Nephron (organoid): Measurements from ENCODE around the gene LIMS1.
"Not testable (repeated sequence)": the region's sequence is repeated elsewhere in the genome, so short reads cannot be mapped to it uniquely, and the experiment has no call there.

Experiments
- H3K27ac Mint-ChIP-seq, 3 experiments: 2 replicates each; pipeline ENCODE4 v1.8.0; 2020; ENCODE audit warnings: mixed read lengths in 3 of 3, mild to moderate bottlenecking in 2 of 3, moderate library complexity in 1 of 3
- H3K27me3 Mint-ChIP-seq: 2 replicates; pipeline ENCODE4 v1.8.0; 2021; ENCODE audit warnings: low read depth, mild to moderate bottlenecking, moderate library complexity, mixed read lengths
- H3K36me3 Mint-ChIP-seq: 2 replicates; pipeline ENCODE4 v1.8.0; 2020; ENCODE audit warnings: low read depth, mixed read lengths
- H3K4me1 Mint-ChIP-seq: 2 replicates; pipeline ENCODE4 v1.8.0; 2020; ENCODE audit warnings: mixed read lengths
- H3K4me3 Mint-ChIP-seq, 3 experiments: 2 replicates each; pipeline ENCODE4 v1.8.0; 2020; ENCODE audit warnings: mild to moderate bottlenecking in 3 of 3, mixed read lengths in 3 of 3, moderate library complexity in 2 of 3
- H3K9me3 Mint-ChIP-seq: 2 replicates; pipeline ENCODE4 v1.8.0; 2020; ENCODE audit warnings: mixed read lengths
- TF ChIP-seq, protein P1 (sequence below), 3 experiments: fragments of 200-600 bp; sonication (generic); IDR thresholded peaks; one replicate each; pipeline ENCODE4 v1.5.0; 2021; ENCODE audit warnings: antibody characterized with exemption in 3 of 3; ENCODE audit not compliant: unreplicated experiment in 3 of 3

Gene LIMS1

DNA sequence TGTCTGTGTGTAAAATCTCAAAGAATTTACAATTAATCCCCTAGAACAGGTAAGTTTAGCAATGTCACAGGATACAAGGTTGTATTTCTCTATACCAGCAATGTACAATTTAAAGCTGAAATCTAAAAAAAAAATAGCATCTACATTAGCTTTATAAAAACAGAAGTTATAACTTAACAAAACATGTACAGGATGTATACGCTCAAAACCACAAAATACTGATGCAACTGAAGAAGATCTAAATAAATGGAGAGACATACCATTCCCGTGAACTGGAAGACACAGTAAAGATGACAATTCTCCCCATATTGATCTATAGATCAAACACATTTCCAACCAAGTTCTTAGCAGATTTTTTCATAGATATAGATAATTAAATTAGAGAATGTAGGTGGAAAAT, 167.5 kb downstream of the LIMS1 start:
- Mint-ChIP-seq H3K27me3 (no peaks in the 10 kb centered on the region), H3K4me1 (no peaks in the 10 kb centered on the region), H3K4me3 (no peak overlapping the region), H3K36me3 (no peaks in the 10 kb centered on the region), H3K27ac (no peak overlapping the region), H3K9me3 (peaks cover 5% of the 10 kb centered on the region)
- TF ChIP-seq, protein P1, sequence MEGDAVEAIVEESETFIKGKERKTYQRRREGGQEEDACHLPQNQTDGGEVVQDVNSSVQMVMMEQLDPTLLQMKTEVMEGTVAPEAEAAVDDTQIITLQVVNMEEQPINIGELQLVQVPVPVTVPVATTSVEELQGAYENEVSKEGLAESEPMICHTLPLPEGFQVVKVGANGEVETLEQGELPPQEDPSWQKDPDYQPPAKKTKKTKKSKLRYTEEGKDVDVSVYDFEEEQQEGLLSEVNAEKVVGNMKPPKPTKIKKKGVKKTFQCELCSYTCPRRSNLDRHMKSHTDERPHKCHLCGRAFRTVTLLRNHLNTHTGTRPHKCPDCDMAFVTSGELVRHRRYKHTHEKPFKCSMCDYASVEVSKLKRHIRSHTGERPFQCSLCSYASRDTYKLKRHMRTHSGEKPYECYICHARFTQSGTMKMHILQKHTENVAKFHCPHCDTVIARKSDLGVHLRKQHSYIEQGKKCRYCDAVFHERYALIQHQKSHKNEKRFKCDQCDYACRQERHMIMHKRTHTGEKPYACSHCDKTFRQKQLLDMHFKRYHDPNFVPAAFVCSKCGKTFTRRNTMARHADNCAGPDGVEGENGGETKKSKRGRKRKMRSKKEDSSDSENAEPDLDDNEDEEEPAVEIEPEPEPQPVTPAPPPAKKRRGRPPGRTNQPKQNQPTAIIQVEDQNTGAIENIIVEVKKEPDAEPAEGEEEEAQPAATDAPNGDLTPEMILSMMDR (IDR thresholded peaks at IDR 0.05; ENCODE audit: unreplicated experiment in 3 of 3), result no peak

DNA sequence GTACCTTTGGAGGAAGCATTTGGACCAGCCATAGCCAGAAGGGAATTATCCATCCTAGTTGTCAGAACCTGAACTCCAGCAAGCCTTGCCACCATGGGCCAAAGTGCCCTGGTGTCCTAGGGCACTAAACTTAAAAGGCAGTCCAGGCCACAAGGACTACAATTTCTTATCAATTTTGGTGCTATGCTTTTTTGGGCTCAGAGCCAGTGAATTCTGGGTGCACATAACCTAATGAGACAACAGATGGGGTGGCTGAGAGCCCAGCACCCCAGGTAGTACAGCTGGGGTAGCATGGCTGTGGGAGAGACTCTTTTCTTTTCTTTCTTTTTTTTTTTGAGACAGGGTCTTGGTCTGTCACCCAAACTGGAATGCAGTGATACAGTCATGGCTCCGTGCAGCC, 170.6 kb downstream of the LIMS1 start:
- Mint-ChIP-seq H3K4me1 (no peaks in the 10 kb centered on the region), H3K4me3 (no peak overlapping the region), H3K27me3 (no peaks in the 10 kb centered on the region), H3K9me3 (peaks cover 21% of the 10 kb centered on the region), H3K36me3 (peaks cover 3% of the 10 kb centered on the region), H3K27ac (no peak overlapping the region)
- TF ChIP-seq, protein P1 (IDR thresholded peaks at IDR 0.05; ENCODE audit: unreplicated experiment in 3 of 3), result no peak

DNA sequence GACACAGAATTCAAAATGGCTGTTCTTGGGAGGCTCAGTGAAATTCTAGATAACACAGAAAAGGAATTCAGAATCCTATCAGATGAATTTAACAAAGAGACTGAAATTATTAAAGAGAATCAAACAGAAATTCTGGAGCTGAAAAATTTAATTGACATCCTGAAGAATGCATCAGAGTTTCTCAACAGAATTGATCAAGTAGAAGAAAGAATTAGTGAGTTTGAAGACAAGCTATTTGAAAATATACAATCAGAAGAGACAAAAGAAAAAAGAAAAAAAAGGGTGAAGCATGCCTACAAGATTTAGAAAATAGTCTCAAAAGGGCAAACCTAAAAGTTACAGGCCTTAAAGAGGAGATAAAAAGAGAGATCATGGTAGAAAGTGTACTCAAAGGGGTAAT, 173.0 kb downstream of the LIMS1 start:
- H3K4me3 Mint-ChIP-seq, result no peak overlapping the region
- peaks cover 3% of the 10 kb centered on the region for H3K36me3 Mint-ChIP-seq
- H3K9me3 Mint-ChIP-seq, result peaks cover 23% of the 10 kb centered on the region
- H3K27ac Mint-ChIP-seq, result no peak overlapping the region
- no peaks in the 10 kb centered on the region for H3K4me1 Mint-ChIP-seq
- no peaks in the 10 kb centered on the region for H3K27me3 Mint-ChIP-seq
- TF ChIP-seq, protein P1 (IDR thresholded peaks at IDR 0.05; ENCODE audit: unreplicated experiment in 3 of 3), result no peak

DNA sequence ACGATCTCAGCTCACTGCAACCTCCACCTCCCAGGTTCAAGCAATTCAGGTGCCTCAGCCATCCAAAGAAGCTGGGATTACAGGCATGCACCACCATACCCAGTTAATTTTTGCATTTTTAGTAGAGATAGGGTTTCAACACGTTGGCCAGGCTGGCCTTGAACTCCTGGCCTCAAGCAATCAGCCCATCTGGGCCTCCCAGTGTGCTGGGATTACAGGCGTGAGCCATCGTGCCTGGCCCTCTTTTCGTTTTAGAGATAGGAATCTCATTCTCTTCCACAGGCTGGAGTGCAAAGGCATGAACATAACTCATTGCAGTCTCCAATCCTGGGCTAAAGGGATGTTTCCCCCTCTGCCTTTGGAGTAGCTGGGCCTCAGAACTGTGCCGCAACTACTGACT, 182.7 kb downstream of the LIMS1 start:
- not testable (repeated sequence) for H3K27me3 Mint-ChIP-seq, H3K4me3 Mint-ChIP-seq, H3K9me3 Mint-ChIP-seq, H3K27ac Mint-ChIP-seq, H3K36me3 Mint-ChIP-seq
- H3K4me1 Mint-ChIP-seq, result peaks cover 14% of the 10 kb centered on the region

DNA sequence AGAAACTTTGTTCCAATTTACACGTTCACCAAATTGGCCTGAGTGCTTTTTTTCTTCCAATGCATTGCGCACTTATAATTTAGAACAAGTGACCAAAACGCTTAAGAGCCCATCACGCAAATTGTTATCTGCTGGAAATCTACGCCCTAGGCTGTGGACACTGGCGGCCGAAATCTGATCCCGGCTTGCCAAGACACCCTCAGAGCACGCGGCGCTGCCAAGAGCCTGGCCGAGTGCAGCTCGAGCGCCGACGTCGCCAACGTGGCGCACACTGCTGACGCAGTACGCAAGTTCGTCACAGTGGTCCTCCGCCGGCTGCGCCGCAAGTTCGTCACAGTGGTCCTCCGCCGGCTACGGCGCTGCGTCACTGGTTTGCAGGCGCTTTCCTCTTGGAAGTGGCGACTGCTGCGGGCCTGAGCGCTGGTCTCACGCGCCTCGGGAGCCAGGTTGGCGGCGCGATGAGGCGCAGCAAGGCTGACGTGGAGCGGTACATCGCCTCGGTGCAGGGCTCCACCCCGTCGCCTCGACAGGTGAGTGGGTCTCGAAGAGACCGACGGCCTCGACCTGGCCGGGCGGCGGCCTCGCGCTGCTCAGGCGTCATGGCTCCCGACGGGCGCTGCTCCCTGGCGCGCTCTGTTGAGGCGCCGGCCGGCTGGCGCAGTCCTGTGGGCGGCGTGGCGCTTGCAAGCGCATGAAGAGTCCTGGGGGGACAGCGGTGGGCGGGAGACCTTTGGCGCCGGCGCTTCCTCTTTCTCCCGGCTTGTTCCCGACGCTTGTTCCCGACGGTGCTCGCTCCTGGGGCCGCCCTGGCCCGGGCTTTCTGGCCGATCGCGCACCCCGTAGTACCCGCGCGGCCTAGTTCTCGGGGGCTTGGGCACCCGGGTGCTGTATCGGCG, 185.1 kb downstream of the LIMS1 start, which contains the start of gene RANBP2:
TSS of gene RANBP2 (plus strand) at position 334 of the 896 bp plus-strand sequence. CDS start at position 459, 125 bp downstream.
- Mint-ChIP-seq H3K9me3 (no peaks in the 10 kb centered on the region), H3K27me3 (no peaks in the 10 kb centered on the region), H3K36me3 (no peaks in the 10 kb centered on the region), H3K4me1 (peaks cover 19% of the 10 kb centered on the region), H3K4me3 (peak within 1 kb of the TSS; percentile 87 to 96 (median 93)), H3K27ac (peak within 1 kb of the TSS; percentile 96 to 100 (median 99))
- TF ChIP-seq, protein P1 (IDR thresholded peaks at IDR 0.05; ENCODE audit: unreplicated experiment in 3 of 3), result no peak

DNA sequence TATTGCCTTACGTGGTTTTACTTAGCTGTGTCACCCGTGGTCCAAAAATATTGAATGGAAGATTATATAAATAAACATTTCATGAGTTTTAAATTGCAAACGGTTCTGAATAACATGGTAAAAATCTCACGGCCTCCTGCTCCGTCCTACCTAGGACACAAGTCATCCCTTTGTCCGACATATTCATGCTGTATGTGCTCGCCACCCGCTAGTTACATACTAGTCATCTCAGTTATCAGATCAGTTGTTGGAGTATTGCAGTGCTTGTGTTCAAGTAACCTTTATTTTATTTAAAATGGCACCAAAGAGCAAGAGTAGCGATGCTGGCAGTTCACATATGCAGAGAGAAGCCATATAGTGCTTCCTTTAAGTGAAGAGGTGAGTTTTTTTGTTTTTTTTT, 191.8 kb downstream of the LIMS1 start:
- H3K4me3 Mint-ChIP-seq, H3K9me3 Mint-ChIP-seq, H3K36me3 Mint-ChIP-seq, H3K27me3 Mint-ChIP-seq, H3K27ac Mint-ChIP-seq: not testable (repeated sequence)
- peaks cover 12% of the 10 kb centered on the region for H3K4me1 Mint-ChIP-seq

DNA sequence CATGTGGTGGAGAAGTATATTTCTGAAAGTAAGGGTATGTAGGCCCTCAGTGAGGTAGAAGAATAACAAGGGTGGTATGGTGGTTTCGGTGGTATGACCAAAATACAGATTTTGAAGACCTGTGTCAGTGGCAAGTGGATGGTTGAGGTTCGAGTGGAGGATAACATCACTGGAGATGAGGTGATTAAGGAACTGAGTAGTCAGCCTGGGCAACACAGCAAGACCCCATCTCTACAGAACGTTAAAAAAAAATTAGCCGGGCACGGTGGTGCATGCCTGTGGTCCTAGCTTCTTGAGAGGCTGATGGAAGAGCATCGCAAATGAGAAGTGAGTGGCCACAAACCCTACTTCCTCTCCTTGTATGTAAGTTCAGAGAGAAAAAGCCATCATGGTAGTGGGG, 200.4 kb downstream of the LIMS1 start:
- not testable (repeated sequence) for H3K4me3 Mint-ChIP-seq, H3K27me3 Mint-ChIP-seq, H3K27ac Mint-ChIP-seq, H3K4me1 Mint-ChIP-seq, H3K9me3 Mint-ChIP-seq
- peaks cover 38% of the 10 kb centered on the region for H3K36me3 Mint-ChIP-seq
